GM19468 (cell line): ENCODE results near the gene NLE1.

ENCODE experiments used
- ATAC-seq: cut with Tn5 transposase; IDR thresholded peaks from one replicate; pipeline ENCODE4 v1.9.1; 2021; ENCODE audit warnings: mild to moderate bottlenecking, moderate library complexity, moderate number of reproducible peaks; ENCODE audit not compliant: unreplicated experiment; ENCODE audit errors: extremely low read depth

Gene NLE1

GRCh38 chr17:35088881-35089585 is 53.1 kb downstream of the NLE1 start:
- peak; percentile 68 for ATAC-seq

GRCh38 chr17:35088356-35088880 is 53.7 kb downstream of the NLE1 start:
- ATAC-seq = no peak

GRCh38 chr17:35087731-35088355 is 54.3 kb downstream of the NLE1 start:
- ATAC-seq = no peak

- ATAC-seq = no peak
Measured at GRCh38 chr17:35086931-35087573, 55.1 kb downstream of the NLE1 start.

- no peak for ATAC-seq
Measured at GRCh38 chr17:35086164-35086563, 55.9 kb downstream of the NLE1 start.

DNA sequence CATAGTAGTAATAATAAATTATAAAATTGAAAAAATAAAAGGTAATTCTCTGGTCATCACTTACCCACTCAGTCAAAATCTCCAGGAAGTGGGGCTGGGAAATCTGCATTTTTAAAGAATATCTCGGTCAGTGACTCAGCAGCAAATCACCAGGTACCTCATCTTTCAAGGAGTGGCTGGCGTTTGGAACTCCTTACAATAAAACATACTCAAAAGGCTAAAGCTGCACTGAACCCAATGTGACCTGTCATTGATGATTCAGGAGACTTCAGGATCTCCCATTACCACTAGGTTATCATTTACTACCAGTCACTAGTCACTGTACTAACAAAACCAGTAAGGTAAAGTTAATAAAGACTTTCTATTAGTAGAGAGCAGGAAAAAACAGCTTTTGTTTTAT is 57.1 kb downstream of the NLE1 start:
- no peak for ATAC-seq

DNA sequence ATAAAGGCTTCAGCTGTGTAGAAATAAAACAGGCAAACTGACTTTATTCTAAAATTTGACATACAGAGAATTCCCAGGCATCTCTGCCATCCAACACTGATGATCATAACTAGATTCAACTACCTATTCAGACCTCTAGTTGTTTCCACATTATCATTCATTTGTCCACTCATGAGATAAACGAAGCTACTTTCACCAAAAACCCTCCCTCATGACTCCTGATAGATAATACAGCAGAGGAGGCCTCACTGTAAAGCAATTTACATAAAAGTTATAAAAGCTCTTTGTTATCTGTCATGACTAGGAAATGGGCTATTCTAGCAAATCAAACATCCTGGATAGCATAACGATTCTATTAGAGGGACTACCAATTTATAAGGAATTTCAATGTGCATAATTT is 59.0 kb downstream of the NLE1 start:
- ATAC-seq = no peak

DNA sequence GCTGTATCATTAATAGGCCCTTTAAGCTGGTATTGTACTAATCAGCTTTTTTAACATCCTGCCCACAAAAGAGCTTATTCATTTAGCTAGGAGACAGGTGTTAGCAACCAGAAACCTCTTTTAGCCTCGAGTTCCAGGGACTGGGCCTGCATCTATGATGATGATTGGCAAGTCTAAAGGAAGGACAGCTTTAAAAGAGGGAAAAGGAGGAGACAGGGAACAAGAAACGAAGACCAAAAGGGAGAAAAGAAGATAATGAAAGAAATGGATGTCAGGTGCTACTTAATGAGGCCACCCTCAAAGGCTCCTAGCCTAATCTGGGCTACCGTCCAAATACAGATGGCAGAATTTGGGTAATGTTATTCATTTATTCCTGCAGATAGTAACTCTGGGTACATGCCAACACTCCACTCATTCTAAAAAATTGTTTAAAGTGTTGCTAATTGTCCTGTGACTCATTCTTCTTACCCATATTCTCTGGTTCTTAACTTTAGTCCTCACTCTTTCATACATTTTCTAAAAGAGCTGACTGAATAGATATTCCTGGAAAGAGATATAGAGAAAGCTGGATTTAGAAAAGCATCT is 59.9 kb downstream of the NLE1 start:
- ATAC-seq = no peak

DNA sequence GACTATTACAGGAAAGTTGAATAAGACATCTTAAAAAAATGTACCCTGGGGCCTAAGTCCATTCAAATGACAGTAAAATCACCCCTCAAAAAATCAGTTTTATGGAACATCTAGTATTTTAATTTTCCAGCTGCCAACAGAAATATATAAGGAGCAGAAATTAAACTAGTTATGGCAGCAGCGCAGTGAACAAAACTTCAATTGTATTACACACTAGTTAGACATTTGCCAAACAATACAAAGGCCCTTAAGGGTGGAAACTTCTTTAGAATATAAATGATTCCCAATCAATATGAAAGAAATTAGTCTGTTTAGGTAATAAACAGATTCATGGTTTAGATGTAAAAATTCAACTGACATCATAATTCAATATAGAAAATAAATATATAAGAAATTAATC is 60.5 kb downstream of the NLE1 start:
- ATAC-seq = no peak

GRCh38 chr17:35080536-35080935 is 61.6 kb downstream of the NLE1 start:
- no peak for ATAC-seq

DNA sequence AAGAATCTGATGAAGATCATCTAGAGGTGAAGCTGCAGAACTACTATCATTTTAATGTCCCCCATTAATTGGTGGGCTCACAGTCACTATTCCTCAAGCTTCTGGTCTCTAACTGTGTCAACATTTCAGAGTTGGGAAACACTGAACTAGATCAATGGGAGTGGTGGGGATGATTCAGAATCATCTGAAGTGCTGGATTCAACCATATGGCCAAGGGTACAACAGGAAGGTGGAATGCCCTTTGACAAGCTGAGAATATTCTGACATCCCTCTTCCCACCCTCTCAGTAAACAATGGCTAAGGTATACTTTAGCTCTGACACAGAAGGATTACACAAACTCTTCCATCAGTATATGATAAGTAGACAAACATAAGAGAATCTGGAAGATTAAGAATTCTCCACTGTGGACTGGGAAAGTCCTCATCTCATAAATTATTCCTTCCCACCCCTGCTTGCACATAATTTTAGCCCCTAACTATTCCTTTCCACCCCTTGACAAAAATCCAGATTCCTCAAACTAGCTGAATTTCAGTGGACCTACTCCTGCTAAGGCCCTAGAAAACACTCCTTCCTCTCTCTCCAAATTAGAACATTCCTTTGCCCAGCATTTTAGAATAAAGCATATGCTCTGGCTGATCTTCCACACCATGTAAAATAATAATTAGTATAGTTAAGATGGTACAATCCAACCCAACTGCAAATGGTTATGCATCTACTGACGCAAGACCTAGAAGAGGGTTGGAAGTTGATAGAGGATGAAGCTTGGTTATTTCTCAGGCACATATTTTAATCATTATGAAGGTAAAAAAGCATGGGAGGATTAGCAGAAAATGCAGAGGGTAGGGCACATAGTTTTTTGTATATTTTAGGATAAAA is 62.3 kb downstream of the NLE1 start:
- no peak for ATAC-seq
